T-helper 1 cell treated with Interleukin-12 subunit alpha and Interleukin-12 subunit beta and Interleukin-4 antibody, amounts not matched to agents 30 μg/mL and 1 μg/mL, for 36 hours (primary cell): ENCODE data around the gene MSX2.

Experiments used
- H3K27ac Mint-ChIP-seq: one replicate; pipeline ENCODE4 v1.8.0; 2021; ENCODE audit warnings: mild to moderate bottlenecking, mixed read lengths
- H3K27me3 Mint-ChIP-seq: one replicate; pipeline ENCODE4 v1.8.0; 2021; ENCODE audit warnings: low read depth, mixed read lengths
- H3K36me3 Mint-ChIP-seq: one replicate; pipeline ENCODE4 v1.8.0; 2021; ENCODE audit warnings: low read depth, mixed read lengths
- H3K4me1 Mint-ChIP-seq: one replicate; pipeline ENCODE4 v1.8.0; 2021; ENCODE audit warnings: low read depth, mixed read lengths
- H3K4me3 Mint-ChIP-seq: one replicate; pipeline ENCODE4 v1.8.0; 2021; ENCODE audit warnings: mild to moderate bottlenecking, moderate library complexity, mixed read lengths
- H3K9me3 Mint-ChIP-seq: one replicate; pipeline ENCODE4 v1.8.0; 2021; ENCODE audit warnings: mixed read lengths

MSX2 gene

DNA sequence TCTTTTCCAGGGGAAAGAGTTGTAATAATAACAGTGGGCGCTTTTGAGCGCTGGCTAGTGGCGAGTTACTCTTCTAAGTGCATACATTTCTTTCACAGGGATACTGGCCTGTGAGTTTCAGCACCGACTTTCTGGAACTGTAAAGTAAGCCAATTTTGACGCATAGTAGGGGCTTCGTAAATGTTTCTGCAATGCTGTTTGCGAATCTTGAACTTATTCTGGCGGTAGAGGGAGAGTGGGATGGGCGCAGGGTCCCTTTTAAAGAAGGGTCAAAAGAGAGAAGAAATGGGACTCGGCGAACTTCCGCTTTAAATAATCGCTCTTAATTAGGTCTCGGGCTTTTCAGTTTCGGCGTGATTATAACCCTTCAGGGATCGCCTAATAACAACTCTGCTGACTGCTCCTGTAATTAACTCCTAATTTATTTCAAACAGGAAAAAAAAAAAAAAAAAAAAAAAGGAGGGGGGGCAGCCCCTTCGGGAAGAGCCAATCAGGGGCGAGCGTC lies 351 bp upstream of the MSX2 start:
- peaks cover 88% of the 10 kb centered on the region for H3K27me3 Mint-ChIP-seq
- peaks cover 5% of the 10 kb centered on the region for H3K4me1 Mint-ChIP-seq
- H3K9me3 Mint-ChIP-seq = peaks cover 5% of the 10 kb centered on the region
- H3K4me3 Mint-ChIP-seq = no peak overlapping the region
- H3K36me3 Mint-ChIP-seq = peaks cover 3% of the 10 kb centered on the region
- H3K27ac Mint-ChIP-seq = peak overlapping the region; percentile 77

DNA sequence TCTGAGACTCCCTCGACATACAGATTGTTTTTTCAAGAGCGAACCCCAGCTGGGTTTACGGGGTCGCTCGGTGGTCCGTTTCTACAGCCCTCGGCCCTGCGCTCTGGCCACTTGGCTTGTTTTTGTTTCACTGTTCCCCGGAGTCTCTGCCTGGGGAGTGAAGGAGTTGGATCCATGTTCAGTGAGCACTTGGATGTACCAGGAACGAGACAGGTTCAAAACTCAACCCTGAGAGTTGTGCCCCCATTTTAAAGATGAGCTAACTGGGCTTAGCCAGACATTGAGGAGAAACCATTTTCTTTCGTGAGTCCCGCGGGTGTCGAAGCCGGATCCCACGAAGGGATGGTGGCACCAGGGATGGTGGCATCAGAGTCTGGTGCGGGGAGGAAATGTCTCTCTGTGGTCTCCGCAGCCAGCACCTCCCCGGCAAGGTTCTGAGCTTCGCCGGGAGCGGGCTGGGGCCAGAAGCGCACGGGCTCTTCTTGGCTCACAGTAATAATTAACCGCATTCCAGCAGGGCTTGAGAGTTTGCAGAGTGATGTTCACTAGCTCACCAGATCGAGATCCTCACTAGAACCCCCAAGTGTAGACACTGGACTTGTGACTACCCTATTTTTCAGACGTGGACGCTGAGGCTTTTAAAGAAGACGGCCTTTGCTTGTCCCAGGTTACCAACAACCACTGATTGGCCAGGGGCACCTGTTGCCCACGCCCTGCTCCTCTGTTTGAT lies 1.0 kb downstream of the MSX2 start:
- peaks cover 5% of the 10 kb centered on the region for H3K4me1 Mint-ChIP-seq
- H3K36me3 Mint-ChIP-seq = peaks cover 3% of the 10 kb centered on the region
- peaks cover 5% of the 10 kb centered on the region for H3K9me3 Mint-ChIP-seq
- H3K4me3 Mint-ChIP-seq = no peak overlapping the region
- H3K27me3 Mint-ChIP-seq = peaks cover 87% of the 10 kb centered on the region
- peak overlapping the region; percentile 36 for H3K27ac Mint-ChIP-seq

DNA sequence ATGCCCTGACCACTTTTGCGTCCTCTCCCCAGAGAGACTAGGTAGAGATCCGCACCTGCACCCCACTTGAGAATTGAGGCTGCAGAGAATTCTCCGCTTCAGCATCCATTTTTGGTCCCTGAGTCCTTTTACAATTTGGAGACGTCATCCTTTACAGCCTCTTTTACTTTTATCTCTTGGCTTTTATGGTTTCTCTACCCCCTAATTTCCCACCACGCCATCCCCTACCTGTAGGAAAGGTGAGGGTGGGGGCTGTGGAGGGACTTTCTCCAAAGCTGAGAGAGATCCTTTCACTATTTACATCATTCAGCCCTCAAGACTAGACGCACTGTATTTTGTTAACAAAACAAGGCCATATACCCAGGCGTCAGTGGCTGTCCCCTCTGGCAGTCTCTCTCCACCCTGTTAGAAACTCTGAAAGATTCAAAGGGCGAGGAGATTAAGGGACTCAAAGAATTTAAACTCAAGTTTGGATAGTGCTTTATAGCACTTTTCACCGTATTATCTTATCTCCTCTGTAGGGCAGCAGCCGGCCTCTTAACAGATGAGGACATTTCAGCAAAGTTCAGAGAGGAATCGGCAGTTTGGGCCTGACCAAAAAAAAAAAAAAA lies 1.7 kb downstream of the MSX2 start:
- Mint-ChIP-seq H3K4me1 (peaks cover 5% of the 10 kb centered on the region), H3K4me3 (no peak overlapping the region), H3K27me3 (peaks cover 91% of the 10 kb centered on the region), H3K36me3 (peaks cover 3% of the 10 kb centered on the region), H3K27ac (peak overlapping the region; percentile 36), H3K9me3 (peaks cover 5% of the 10 kb centered on the region)

GRCh38 chr5:174726916-174727793 lies 2.8 kb downstream of the MSX2 start:
- peaks cover 5% of the 10 kb centered on the region for H3K4me1 Mint-ChIP-seq
- H3K27me3 Mint-ChIP-seq = peaks cover 89% of the 10 kb centered on the region
- H3K4me3 Mint-ChIP-seq = no peak overlapping the region
- peaks cover 5% of the 10 kb centered on the region for H3K9me3 Mint-ChIP-seq
- no peak overlapping the region for H3K27ac Mint-ChIP-seq
- peaks cover 3% of the 10 kb centered on the region for H3K36me3 Mint-ChIP-seq

GRCh38 chr5:174727794-174728680 lies 3.7 kb downstream of the MSX2 start:
- H3K36me3 Mint-ChIP-seq = peaks cover 3% of the 10 kb centered on the region
- H3K9me3 Mint-ChIP-seq = peaks cover 5% of the 10 kb centered on the region
- H3K27ac Mint-ChIP-seq = no peak overlapping the region
- H3K4me3 Mint-ChIP-seq = no peak overlapping the region
- H3K27me3 Mint-ChIP-seq = peaks cover 88% of the 10 kb centered on the region
- H3K4me1 Mint-ChIP-seq = peaks cover 5% of the 10 kb centered on the region

DNA sequence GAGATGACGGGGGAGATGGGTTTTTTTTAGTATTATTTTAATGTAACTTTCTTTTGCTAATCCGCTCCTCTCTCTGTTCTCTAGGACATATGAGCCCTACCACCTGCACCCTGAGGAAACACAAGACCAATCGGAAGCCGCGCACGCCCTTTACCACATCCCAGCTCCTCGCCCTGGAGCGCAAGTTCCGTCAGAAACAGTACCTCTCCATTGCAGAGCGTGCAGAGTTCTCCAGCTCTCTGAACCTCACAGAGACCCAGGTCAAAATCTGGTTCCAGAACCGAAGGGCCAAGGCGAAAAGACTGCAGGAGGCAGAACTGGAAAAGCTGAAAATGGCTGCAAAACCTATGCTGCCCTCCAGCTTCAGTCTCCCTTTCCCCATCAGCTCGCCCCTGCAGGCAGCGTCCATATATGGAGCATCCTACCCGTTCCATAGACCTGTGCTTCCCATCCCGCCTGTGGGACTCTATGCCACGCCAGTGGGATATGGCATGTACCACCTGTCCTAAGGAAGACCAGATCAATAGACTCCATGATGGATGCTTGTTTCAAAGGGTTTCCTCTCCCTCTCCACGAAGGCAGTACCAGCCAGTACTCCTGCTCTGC lies 4.8 kb downstream of the MSX2 start:
- H3K27me3 Mint-ChIP-seq = peaks cover 88% of the 10 kb centered on the region
- no peaks in the 10 kb centered on the region for H3K36me3 Mint-ChIP-seq

DNA sequence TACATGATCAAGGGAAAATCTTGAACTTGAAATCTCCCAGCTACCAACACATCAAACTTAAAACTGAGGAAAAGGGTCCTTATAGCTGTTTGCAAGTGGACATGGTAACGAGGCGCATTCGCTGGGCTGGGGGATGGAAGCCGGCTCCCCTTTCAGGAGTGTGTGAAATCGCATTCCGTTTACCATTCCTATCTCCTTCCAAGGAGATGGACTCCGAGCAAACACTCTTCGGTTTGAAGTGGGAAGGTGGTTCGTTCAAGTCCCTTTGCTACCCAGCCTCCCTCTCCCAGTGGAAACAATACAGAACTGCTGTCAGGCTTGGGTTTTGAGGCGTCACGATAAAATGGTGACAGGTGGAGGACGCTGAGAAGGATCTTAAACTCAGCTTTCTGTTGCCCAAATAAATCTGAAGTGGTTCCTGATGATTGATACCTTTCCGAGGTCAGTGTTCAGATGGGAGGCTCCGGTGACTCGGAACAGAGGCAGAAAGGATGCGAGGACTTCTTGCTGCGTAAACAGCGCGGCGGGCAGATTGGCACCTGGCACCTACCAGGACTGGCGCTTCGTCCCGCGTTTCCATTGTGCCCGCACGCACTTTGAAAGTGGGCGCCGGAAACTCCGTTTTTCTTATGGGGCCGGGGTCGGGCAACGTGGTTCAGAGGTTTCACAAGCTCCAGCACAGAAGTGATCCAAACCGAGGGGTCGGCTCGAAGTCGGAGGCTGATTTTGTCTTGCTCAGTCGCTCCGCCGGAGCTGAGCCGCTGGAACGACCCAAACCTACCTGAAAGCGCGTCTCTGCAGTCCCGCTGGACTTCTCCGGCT lies 7.0 kb downstream of the MSX2 start:
- no peaks in the 10 kb centered on the region for H3K9me3 Mint-ChIP-seq
- H3K27me3 Mint-ChIP-seq = peaks cover 95% of the 10 kb centered on the region
- H3K36me3 Mint-ChIP-seq = peaks cover 1% of the 10 kb centered on the region
- H3K27ac Mint-ChIP-seq = no peak overlapping the region
- no peak overlapping the region for H3K4me3 Mint-ChIP-seq
- H3K4me1 Mint-ChIP-seq = peaks cover 2% of the 10 kb centered on the region

More for the DNA sequence above, 4.8 kb downstream of the MSX2 start:
- peaks cover under 1% of the 10 kb centered on the region for H3K4me1 Mint-ChIP-seq
- no peak overlapping the region for H3K4me3 Mint-ChIP-seq
- peaks cover under 1% of the 10 kb centered on the region for H3K9me3 Mint-ChIP-seq
- no peak overlapping the region for H3K27ac Mint-ChIP-seq

- Mint-ChIP-seq H3K27ac (no peak overlapping the region), H3K4me1 (peaks cover 2% of the 10 kb centered on the region), H3K27me3 (peaks cover 95% of the 10 kb centered on the region), H3K36me3 (peaks cover 1% of the 10 kb centered on the region), H3K4me3 (no peak overlapping the region), H3K9me3 (no peaks in the 10 kb centered on the region)
Observed at GRCh38 chr5:174732036-174733020, 7.9 kb downstream of the MSX2 start.

GRCh38 chr5:174733091-174733690 lies 8.8 kb downstream of the MSX2 start:
- Mint-ChIP-seq H3K36me3 (peaks cover 1% of the 10 kb centered on the region), H3K9me3 (no peaks in the 10 kb centered on the region), H3K27ac (no peak overlapping the region), H3K4me1 (peaks cover 2% of the 10 kb centered on the region), H3K4me3 (no peak overlapping the region), H3K27me3 (peaks cover 90% of the 10 kb centered on the region)

GRCh38 chr5:174733836-174734235 lies 9.5 kb downstream of the MSX2 start:
- peaks cover 2% of the 10 kb centered on the region for H3K4me1 Mint-ChIP-seq
- H3K27ac Mint-ChIP-seq = no peak overlapping the region
- H3K9me3 Mint-ChIP-seq = no peaks in the 10 kb centered on the region
- peaks cover 83% of the 10 kb centered on the region for H3K27me3 Mint-ChIP-seq
- H3K4me3 Mint-ChIP-seq = no peak overlapping the region
- H3K36me3 Mint-ChIP-seq = peaks cover 1% of the 10 kb centered on the region

DNA sequence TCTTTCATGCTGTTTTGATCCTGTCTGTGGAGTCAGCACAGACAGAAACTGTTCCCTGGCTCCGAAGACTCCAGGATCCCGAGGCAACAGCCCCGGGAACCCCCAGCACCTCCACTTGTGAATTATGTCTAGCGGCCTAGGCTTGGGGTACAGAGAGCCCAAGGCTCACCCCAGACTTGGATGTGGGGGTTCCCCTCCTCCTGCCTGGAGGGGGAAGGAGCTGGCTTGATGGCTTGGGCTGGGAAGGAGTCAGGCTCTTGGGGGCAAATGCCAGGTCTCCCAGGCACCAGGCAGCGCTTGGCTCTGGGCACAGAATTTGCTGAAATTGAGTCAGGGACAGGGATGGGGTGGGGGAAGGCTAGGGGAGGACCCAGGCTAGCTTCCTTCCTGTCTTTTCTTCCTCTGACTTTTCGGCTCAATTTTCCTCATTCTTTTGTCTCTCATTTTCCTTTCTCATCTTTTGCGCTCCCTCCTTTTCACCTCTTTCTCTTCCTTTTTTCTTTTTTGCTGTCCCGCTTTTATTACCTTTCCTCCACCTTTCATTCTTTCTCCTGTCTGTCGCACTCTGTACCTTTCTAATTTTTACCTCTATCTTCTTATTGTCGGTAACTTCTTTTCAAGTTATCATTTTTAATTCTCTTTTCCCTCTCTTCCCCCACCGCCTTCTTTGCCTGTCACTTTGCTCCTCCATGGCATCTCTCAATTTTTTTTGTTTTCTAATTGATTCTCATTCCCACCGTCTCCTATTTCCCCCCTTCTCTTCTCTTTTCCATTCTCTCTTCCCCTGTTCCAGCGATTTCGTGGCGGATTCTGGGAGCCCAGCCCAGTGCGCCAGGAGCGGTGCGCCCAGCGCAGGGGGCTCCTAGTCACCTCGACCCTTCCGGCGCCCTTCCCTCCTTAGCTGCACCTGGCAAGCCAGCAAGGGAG lies 10.5 kb downstream of the MSX2 start:
- peaks cover 2% of the 10 kb centered on the region for H3K4me1 Mint-ChIP-seq

More for the DNA sequence above, 10.5 kb downstream of the MSX2 start:
- Mint-ChIP-seq H3K27ac (no peak overlapping the region), H3K27me3 (peaks cover 73% of the 10 kb centered on the region), H3K36me3 (peaks cover 1% of the 10 kb centered on the region), H3K9me3 (no peaks in the 10 kb centered on the region), H3K4me3 (peak overlapping the region; percentile 13)
